Stomach (tissue), 4 donors: ENCODE data around the gene OPN3.

Source experiments
- EP300 ChIP-seq: sonication (generic); formaldehyde crosslinking; IDR thresholded peaks from one replicate; pipeline ENCODE4 v1.6.1; 2017; ENCODE audit warnings: antibody characterized with exemption
- TF ChIP-seq, protein P1 (sequence below), 7 experiments: fragments of 450-650 bp in 4 of 7; fragments of 200-600 bp in 3 of 7; sonication (generic) in 3 of 7; IDR thresholded peaks; one replicate each; pipeline ENCODE4 v1.5.1; 2016 to 2019; ENCODE audit warnings: antibody characterized with exemption in 7 of 7, control low read depth in 2 of 7, mild to moderate bottlenecking in 1 of 7

DNA sequence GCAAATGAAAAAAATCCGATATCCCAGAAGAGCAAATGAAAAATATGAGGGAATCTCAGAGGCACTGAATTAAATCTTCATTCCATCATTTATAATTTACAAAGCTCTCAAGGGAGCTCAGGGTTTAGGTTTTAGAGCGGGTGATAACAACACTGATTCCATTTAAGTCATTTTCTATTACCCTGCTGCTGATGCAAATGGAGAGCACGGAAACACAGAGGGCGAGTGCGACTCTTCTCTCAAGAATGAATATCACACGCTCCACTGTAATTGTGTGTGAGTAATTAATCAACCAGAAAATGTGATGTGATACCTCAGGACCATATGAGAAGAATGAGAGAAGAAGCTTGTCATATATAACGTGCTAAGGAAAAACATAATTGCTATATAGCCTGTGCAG is 22.7 kb downstream of the OPN3 start:
- TF ChIP-seq, protein P1, sequence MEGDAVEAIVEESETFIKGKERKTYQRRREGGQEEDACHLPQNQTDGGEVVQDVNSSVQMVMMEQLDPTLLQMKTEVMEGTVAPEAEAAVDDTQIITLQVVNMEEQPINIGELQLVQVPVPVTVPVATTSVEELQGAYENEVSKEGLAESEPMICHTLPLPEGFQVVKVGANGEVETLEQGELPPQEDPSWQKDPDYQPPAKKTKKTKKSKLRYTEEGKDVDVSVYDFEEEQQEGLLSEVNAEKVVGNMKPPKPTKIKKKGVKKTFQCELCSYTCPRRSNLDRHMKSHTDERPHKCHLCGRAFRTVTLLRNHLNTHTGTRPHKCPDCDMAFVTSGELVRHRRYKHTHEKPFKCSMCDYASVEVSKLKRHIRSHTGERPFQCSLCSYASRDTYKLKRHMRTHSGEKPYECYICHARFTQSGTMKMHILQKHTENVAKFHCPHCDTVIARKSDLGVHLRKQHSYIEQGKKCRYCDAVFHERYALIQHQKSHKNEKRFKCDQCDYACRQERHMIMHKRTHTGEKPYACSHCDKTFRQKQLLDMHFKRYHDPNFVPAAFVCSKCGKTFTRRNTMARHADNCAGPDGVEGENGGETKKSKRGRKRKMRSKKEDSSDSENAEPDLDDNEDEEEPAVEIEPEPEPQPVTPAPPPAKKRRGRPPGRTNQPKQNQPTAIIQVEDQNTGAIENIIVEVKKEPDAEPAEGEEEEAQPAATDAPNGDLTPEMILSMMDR (IDR thresholded peaks at IDR 0.05): no peak
- no peak for TF ChIP-seq EP300
